Fibroblast of skin of scalp (primary cell): ENCODE data around the gene DDIT4. TPM values are rescaled to one million over a fixed set of nuclear protein-coding genes. Genes with fewer than 3 reads are reported as not detected.
"Not testable (repeated sequence)": the region's sequence is repeated elsewhere in the genome, so short reads cannot be mapped to it uniquely, and the experiment has no call there.

Experiments
- DNase-seq: peaks from one replicate; pipeline ENCODE4 v3.0.0-alpha.2; 2013
- polyA plus RNA-seq, 2 experiments: library from polyadenylated mRNA; unstranded; fragments of 120-200 nt; gene quantifications; one replicate each; pipeline ENCODE4 v1.2.1, GENCODE V29; 2013; ENCODE audit not compliant: insufficient read length in 2 of 2

DDIT4 gene
- polyA plus RNA-seq (2013, experiment 1 of 2; ENCODE audit: insufficient read length) = 416 TPM
- polyA plus RNA-seq (2013, experiment 2 of 2; ENCODE audit: insufficient read length) = 403 TPM

- DNase-seq = peak; percentile 100
Measured at GRCh38 chr10:72273410-72274212, at the start of gene DDIT4. DDIT4 (plus strand) TSS chr10:72273924; CDS start chr10:72274217, 293 bp downstream.

- not testable (repeated sequence) for DNase-seq
Measured at GRCh38 chr10:72224191-72224590, 49.5 kb upstream of the DDIT4 start.

GRCh38 chr10:72226418-72227027 is 47.2 kb upstream of the DDIT4 start:
- no peak for DNase-seq

- DNase-seq = no peak
Measured at GRCh38 chr10:72227826-72228225, 45.9 kb upstream of the DDIT4 start.

GRCh38 chr10:72228318-72228751 is 45.4 kb upstream of the DDIT4 start:
- DNase-seq = no peak

- DNase-seq = no peak
Measured at GRCh38 chr10:72229261-72230251, 44.2 kb upstream of the DDIT4 start.

- no peak for DNase-seq
Measured at GRCh38 chr10:72233621-72234020, 40.1 kb upstream of the DDIT4 start.

- no peak for DNase-seq
Measured at GRCh38 chr10:72234560-72235095, 39.1 kb upstream of the DDIT4 start.

- no peak for DNase-seq
Measured at GRCh38 chr10:72235544-72236279, 38.0 kb upstream of the DDIT4 start.

GRCh38 chr10:72238392-72239175 is 35.1 kb upstream of the DDIT4 start:
- DNase-seq = no peak

- DNase-seq = no peak
Measured at GRCh38 chr10:72239409-72239808, 34.3 kb upstream of the DDIT4 start.

GRCh38 chr10:72240371-72240770 is 33.4 kb upstream of the DDIT4 start:
- DNase-seq = no peak

GRCh38 chr10:72241691-72242252 is 32.0 kb upstream of the DDIT4 start:
- DNase-seq = no peak

GRCh38 chr10:72242675-72243074 is 31.0 kb upstream of the DDIT4 start:
- DNase-seq = peak; percentile 64

- peak; percentile 98 for DNase-seq
Measured at GRCh38 chr10:72243822-72244437, 29.8 kb upstream of the DDIT4 start.

GRCh38 chr10:72244573-72245038 is 29.1 kb upstream of the DDIT4 start:
- no peak for DNase-seq

GRCh38 chr10:72245949-72246525 is 27.7 kb upstream of the DDIT4 start:
- no peak for DNase-seq

- DNase-seq = peak; percentile 39
Measured at GRCh38 chr10:72248468-72249151, 25.1 kb upstream of the DDIT4 start.
